ENCODE measurements around the gene FOXJ2. TPM values are rescaled to one million over a fixed set of nuclear protein-coding genes. Genes with fewer than 3 reads are reported as not detected.
"Not testable (repeated sequence)": the region's sequence is repeated elsewhere in the genome, so short reads cannot be mapped to it uniquely, and the experiment has no call there.

Gene FOXJ2
- 10 to 100 TPM; 14.8 to 16.5 TPM for total RNA-seq

DNA sequence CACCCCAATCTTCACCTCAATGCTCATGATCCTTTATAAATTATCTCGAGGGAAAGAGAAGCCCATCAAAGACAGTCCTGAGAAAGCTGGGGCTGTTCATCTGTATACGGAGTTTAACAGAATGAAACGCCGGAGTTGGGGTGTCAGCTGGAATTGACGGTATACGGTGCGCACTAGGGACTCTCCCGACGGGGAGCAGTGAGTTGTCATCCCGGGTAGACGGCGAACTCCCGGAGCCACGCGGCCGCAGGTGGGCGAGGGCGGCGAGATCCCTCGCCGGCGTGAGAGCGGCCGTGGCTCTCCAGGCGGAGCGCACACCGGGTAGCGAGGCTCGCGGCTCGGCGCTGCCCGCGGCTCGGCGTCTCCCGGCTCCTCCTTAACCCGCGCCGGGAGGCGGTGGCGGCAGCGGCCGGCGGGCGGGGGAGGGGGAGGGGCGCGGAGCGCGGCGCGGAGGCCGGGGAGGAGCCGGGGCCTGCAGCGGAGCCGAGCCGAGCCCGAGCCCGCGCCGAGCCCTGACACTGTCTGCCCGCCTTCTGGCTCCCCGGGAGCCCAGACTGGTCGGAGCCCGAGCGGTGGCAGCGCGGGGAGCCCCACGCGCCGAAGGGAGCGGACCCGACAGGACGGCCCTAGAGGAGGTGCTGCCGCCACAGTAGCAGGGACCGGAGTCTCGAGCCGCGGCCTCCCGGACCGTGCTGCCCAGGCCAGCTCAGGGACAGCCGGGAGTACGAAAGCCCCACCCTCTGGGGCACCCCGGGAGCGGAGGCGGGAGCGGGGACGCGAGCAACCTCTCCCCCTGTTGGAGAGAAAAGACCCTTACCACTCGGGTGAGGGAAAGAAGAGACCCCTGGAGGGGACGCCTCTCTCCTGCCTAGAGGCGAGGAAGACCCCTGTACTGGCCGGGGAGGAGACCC is at the start of gene FOXJ2:
Gene FOXJ2, plus strand, starts transcription at position 475 of the 911 bp plus-strand sequence. CDS start 7,117 bp downstream, outside the sequence.
- CTCF ChIA-PET, result interaction anchor here (0.5 to 2.1 kb wide), 5 partner anchors 10 to 1105 kb away, joined by 3 to 8 read pairs (median 4); no protein-coding TSS in a partner anchor
- H3K9me3 Mint-ChIP-seq (ENCODE audit: low read depth), result no peaks in the 10 kb centered on the region
- H3K36me3 Mint-ChIP-seq (ENCODE audit: low read depth), result peaks cover 5% of the 10 kb centered on the region
- no peaks in the 10 kb centered on the region for H3K27me3 Mint-ChIP-seq
- intact Hi-C loops (cut with DNase I, micrococcal nuclease), result loop anchor here in 1 of 2 experiments (1.0 kb wide), 1 partner anchor 50 kb away; the partner anchor contains the start of gene NECAP1
- POLR2A ChIA-PET, result interaction anchor here (0.5 to 0.6 kb wide), 2 partner anchors 105 to 1033 kb away, joined by 3 to 4 read pairs; no protein-coding TSS in a partner anchor
- H3K4me1 Mint-ChIP-seq, result peaks cover 53% of the 10 kb centered on the region
- H3K27ac Mint-ChIP-seq, result peak within 1 kb of the TSS; percentile 88
- H3K4me3 Mint-ChIP-seq, result peak within 1 kb of the TSS; percentile 84
- peak; percentile 88 for DNase-seq
- peak; percentile 88 for ATAC-seq

DNA sequence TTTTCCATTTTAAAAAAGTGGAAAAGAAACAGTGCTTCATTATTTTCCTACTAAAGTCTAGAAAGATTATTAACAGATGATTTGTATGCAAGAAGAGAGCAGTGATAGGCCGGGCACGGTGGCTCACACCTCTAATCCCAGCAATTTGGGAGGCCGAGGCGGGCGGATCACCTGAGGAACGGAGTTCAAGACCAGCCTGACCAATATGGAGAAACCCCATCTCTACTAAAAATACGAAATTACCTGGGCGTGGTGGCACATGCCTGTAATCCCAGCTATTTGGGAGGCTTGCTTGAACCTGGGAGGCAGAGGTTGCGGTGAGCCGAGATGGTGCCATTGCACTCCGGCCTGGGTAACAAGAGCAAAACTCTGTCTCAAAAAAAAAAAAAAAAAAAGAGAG is 49.5 kb upstream of the FOXJ2 start:
- intact Hi-C loops (cut with DNase I, micrococcal nuclease); H3K36me3 Mint-ChIP-seq (ENCODE audit: low read depth); H3K27ac Mint-ChIP-seq; POLR2A ChIA-PET; H3K4me3 Mint-ChIP-seq; H3K9me3 Mint-ChIP-seq (ENCODE audit: low read depth); DNase-seq; H3K4me1 Mint-ChIP-seq; H3K27me3 Mint-ChIP-seq; ATAC-seq: not testable (repeated sequence)
- CTCF ChIA-PET, result interaction anchor here (1.5 kb wide), 1 partner anchor 77 kb away, joined by 5 read pairs; no protein-coding TSS in a partner anchor

GRCh38 chr12:7983460-7983859 is 49.1 kb upstream of the FOXJ2 start:
- not testable (repeated sequence) for H3K4me3 Mint-ChIP-seq, H3K4me1 Mint-ChIP-seq

GRCh38 chr12:7984900-7985299 is 47.6 kb upstream of the FOXJ2 start:
- H3K27ac Mint-ChIP-seq, result no peak overlapping the region
- H3K4me1 Mint-ChIP-seq, result peaks cover 17% of the 10 kb centered on the region
- intact Hi-C loops (cut with DNase I, micrococcal nuclease), result no loop called here
- no peak for ATAC-seq
- no peaks in the 10 kb centered on the region for H3K27me3 Mint-ChIP-seq
- POLR2A ChIA-PET, result no interaction called here
- DNase-seq, result no peak
- no peaks in the 10 kb centered on the region for H3K36me3 Mint-ChIP-seq (ENCODE audit: low read depth)
- H3K9me3 Mint-ChIP-seq (ENCODE audit: low read depth), result no peaks in the 10 kb centered on the region
- H3K4me3 Mint-ChIP-seq, result no peak overlapping the region
- CTCF ChIA-PET, result interaction anchor here (0.7 to 1.2 kb wide), 2 partner anchors 24 to 52 kb away, joined by 3 to 5 read pairs; no protein-coding TSS in a partner anchor

More at GRCh38 chr12:7983460-7983859, 49.1 kb upstream of the FOXJ2 start:
- H3K27me3 Mint-ChIP-seq; intact Hi-C loops (cut with DNase I, micrococcal nuclease); DNase-seq; POLR2A ChIA-PET; ATAC-seq; H3K36me3 Mint-ChIP-seq (ENCODE audit: low read depth); H3K27ac Mint-ChIP-seq; H3K9me3 Mint-ChIP-seq (ENCODE audit: low read depth): not testable (repeated sequence)
- CTCF ChIA-PET, result interaction anchor here (0.6 kb wide), 1 partner anchor 82 kb away, joined by 3 read pairs; no protein-coding TSS in a partner anchor

DNA sequence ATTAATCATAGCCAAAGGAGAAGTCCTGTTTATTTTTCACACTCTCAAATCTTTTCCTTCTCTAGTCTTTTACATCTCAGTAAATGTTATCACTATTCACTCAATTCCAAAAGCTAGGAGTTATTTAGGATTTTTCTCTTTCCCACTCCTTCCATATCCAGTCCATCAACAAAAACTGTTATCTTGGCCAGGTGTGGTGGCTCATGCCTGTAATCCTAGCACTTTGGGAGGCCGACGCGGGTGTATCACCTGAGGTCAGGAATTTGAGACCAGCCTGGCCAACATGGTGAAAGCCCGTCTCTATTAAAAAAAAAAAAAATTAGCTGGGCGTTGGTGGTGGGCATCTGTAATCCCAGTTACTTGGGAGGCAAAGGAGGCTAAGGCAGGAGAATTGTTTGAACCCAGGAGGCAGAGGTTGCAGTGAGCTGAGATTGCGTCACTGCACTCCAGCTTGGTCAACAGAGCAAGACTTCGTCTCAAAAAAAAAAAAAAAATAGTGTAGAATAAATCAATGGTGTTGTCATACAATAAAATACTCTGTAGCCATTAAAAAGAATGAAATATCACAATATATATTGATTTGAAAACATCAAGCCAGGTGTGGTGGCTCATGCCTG is 46.6 kb upstream of the FOXJ2 start:
- H3K9me3 Mint-ChIP-seq (ENCODE audit: low read depth), result no peaks in the 10 kb centered on the region
- ChIA-PET CTCF (interaction anchor here (0.5 to 1.2 kb wide), 4 partner anchors 25 to 93 kb away, joined by 3 to 5 read pairs (median 4); no protein-coding TSS in a partner anchor), POLR2A (no interaction called here)
- peaks cover 25% of the 10 kb centered on the region for H3K4me1 Mint-ChIP-seq
- no peak for ATAC-seq
- no peaks in the 10 kb centered on the region for H3K27me3 Mint-ChIP-seq
- H3K27ac Mint-ChIP-seq, result no peak overlapping the region
- no peak overlapping the region for H3K4me3 Mint-ChIP-seq
- no peak for DNase-seq
- intact Hi-C loops (cut with DNase I, micrococcal nuclease), result no loop called here
- no peaks in the 10 kb centered on the region for H3K36me3 Mint-ChIP-seq (ENCODE audit: low read depth)

DNA sequence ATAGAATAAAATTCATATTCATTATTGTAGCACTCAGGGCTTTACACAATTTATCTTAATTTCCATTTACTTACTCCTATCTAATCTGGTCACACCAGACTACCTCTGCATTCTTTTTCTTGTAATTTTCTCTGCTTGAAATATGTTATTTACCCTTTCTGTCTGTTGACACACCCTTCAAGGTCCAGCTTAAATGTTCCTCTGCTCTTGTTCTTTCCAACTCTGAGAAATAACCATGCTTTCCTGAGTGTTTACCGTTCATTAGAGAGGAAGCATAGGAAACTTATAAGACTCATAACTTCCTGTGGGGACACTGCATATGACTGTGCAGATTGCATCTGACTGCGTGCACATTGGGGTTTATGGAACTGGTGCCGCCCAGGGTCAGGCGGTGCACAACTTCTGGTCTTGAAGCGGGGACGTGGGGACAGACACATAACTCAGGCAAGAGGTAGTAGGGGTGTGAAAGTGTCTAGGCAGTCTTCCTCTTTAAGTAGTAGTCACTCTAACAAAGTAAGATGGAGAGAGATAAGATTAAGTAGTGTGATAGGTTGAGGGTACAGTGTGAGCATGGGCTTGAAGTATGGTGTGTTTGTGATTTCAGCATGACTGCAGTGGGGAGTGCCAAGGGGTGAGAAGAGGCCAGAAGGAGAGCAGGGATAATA is 42.6 kb upstream of the FOXJ2 start:
- peak; percentile 94 for DNase-seq
- intact Hi-C loops (cut with DNase I, micrococcal nuclease), result loop anchor here (1.0 to 10.0 kb wide), 8 partner anchors 19 to 345 kb away; partner anchors contain the start of genes NECAP1 (in 1 of the 2) and SLC2A3 (in 1 of the 2)
- peak; percentile 92 for ATAC-seq
- H3K4me1 Mint-ChIP-seq, result peaks cover 42% of the 10 kb centered on the region
- no peaks in the 10 kb centered on the region for H3K9me3 Mint-ChIP-seq (ENCODE audit: low read depth)
- peak overlapping the region; percentile 90 for H3K27ac Mint-ChIP-seq
- peak overlapping the region; percentile 62 for H3K4me3 Mint-ChIP-seq
- H3K27me3 Mint-ChIP-seq, result no peaks in the 10 kb centered on the region
- ChIA-PET CTCF (interaction anchor here (0.9 to 3.1 kb wide), 5 partner anchors 19 to 57 kb away, joined by 3 to 16 read pairs (median 8); no protein-coding TSS in a partner anchor), POLR2A (interaction anchor here (0.6 to 1.8 kb wide), 4 partner anchors 19 to 129 kb away, joined by 3 to 11 read pairs (median 6); no protein-coding TSS in a partner anchor)
- no peaks in the 10 kb centered on the region for H3K36me3 Mint-ChIP-seq (ENCODE audit: low read depth)

- intact Hi-C loops (cut with DNase I, micrococcal nuclease), result loop anchor here in 1 of 2 experiments (10.0 kb wide), 2 partner anchors 317 to 347 kb away; no protein-coding TSS in a partner anchor
- CTCF ChIA-PET, result interaction anchor here (1.3 to 3.1 kb wide), 3 partner anchors 21 to 58 kb away, joined by 5 to 16 read pairs (median 15); no protein-coding TSS in a partner anchor
Measured at GRCh38 chr12:7991535-7991934, 41.0 kb upstream of the FOXJ2 start.

DNA sequence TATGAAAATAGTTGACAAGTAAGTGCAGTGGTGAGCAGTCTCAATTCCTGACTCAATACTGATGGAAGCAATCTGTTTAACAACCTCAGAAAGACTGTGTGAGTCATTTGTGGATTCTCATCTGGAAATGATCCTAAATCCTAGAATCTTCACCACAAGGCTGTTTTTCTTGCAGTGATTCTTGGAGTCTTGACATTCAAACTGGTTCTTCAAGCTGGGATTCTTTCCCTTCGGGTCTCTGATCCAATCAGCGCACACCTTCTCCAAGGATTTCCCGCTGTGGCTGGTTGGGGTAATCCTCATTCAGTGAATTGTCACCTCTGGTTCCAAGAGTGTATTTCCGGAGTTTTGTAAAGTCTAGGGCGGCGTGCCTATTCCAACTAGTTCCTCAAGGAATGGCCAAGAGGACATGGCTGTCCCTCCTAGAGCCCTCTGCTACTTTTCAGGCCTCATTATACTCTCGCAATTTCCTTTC is 37.7 kb upstream of the FOXJ2 start:
- peaks cover 29% of the 10 kb centered on the region for H3K4me1 Mint-ChIP-seq
- CTCF ChIA-PET, result interaction anchor here (0.6 to 5.2 kb wide), 17 partner anchors 24 to 1015 kb away, joined by 3 to 70 read pairs (median 4); partner anchors contain the start of gene SLC2A3
- POLR2A ChIA-PET, result interaction anchor here (2.1 kb wide), 1 partner anchor 62 kb away, joined by 8 read pairs; no protein-coding TSS in a partner anchor
- intact Hi-C loops (cut with DNase I, micrococcal nuclease), result loop anchor here (1.0 to 10.0 kb wide), 7 partner anchors 32 to 350 kb away; no protein-coding TSS in a partner anchor
- no peak overlapping the region for H3K27ac Mint-ChIP-seq
- no peak overlapping the region for H3K4me3 Mint-ChIP-seq
- no peaks in the 10 kb centered on the region for H3K27me3 Mint-ChIP-seq
- H3K9me3 Mint-ChIP-seq (ENCODE audit: low read depth), result peaks cover 9% of the 10 kb centered on the region
- DNase-seq (no peak), ATAC-seq (no peak)
- no peaks in the 10 kb centered on the region for H3K36me3 Mint-ChIP-seq (ENCODE audit: low read depth)

More at GRCh38 chr12:7991535-7991934, 41.0 kb upstream of the FOXJ2 start:
- Mint-ChIP-seq H3K27ac (peak overlapping the region; percentile 90), H3K27me3 (no peaks in the 10 kb centered on the region), H3K4me3 (peak overlapping the region; percentile 62), H3K36me3 (ENCODE audit: low read depth) (no peaks in the 10 kb centered on the region), H3K4me1 (peaks cover 44% of the 10 kb centered on the region), H3K9me3 (ENCODE audit: low read depth) (peaks cover 2% of the 10 kb centered on the region)
- no peak for ATAC-seq
- POLR2A ChIA-PET, result no interaction called here
- no peak for DNase-seq

DNA sequence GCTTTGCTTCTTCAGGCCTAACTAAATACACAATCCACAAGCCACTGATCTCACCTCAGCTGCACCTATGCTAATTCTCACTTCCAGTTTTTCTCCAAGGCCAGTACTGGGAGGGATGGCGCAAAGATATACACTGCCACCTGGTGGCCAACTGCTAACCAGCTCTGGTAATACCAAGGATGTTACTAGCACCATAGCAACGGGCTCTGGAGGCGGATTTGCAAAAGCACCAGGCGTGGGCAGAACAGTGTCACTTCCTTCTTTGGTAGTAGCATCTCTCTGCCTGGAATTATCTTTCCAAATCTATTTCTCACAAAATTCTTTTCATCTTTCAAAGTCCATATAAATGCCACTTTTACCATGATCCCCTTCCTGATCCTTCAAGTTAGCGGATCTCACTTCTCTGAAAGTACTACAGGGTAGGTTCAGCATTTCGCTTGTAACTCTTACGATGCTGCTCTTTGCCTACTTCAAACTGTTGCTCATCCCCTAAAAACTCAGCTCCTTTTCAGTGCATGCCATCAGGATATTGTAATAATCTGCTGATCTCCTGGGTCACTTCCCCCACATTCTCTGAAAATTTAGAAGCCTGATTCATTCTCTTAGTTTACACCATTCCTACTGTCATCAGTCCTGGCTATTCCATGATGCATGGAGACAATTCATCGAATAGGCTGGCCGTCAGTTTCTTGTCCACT is 37.1 kb upstream of the FOXJ2 start:
- ChIA-PET POLR2A (interaction anchor here (0.5 to 2.1 kb wide), 2 partner anchors 62 to 83 kb away, joined by 4 to 8 read pairs; no protein-coding TSS in a partner anchor), CTCF (interaction anchor here (0.6 to 5.2 kb wide), 14 partner anchors 24 to 1014 kb away, joined by 3 to 70 read pairs (median 5); partner anchors contain the start of gene SLC2A3)
- peak; percentile 80 for ATAC-seq
- peak; percentile 93 for DNase-seq
- Mint-ChIP-seq H3K27me3 (no peaks in the 10 kb centered on the region), H3K4me3 (no peak overlapping the region), H3K4me1 (peaks cover 23% of the 10 kb centered on the region), H3K9me3 (ENCODE audit: low read depth) (peaks cover 9% of the 10 kb centered on the region), H3K27ac (no peak overlapping the region), H3K36me3 (ENCODE audit: low read depth) (no peaks in the 10 kb centered on the region)
- intact Hi-C loops (cut with DNase I, micrococcal nuclease), result loop anchor here (1.0 to 10.0 kb wide), 7 partner anchors 31 to 351 kb away; no protein-coding TSS in a partner anchor

DNA sequence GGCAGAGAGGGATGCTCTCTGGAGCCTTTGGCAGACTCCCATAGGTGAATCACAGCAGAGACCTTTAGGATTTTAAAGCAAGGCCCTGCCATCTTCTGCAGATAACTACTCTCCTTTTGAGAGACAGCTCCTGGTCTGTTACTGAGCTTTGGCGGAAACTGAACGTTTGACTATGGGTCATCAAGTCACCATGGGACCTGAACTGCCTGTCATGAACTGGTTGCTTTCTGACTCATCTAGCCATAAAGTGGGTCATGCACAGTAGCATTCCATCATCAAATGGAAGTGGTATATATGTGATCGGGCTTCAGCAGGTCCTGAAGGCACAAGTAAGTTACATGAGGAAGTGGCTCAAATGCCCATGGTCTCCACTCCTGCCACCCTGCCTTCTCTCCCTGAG is 31.7 kb upstream of the FOXJ2 start:
- H3K4me3 Mint-ChIP-seq; intact Hi-C loops (cut with DNase I, micrococcal nuclease); H3K9me3 Mint-ChIP-seq (ENCODE audit: low read depth); H3K36me3 Mint-ChIP-seq (ENCODE audit: low read depth); H3K27ac Mint-ChIP-seq; ATAC-seq; H3K27me3 Mint-ChIP-seq: not testable (repeated sequence)
- CTCF ChIA-PET, result interaction anchor here (0.6 kb wide), 1 partner anchor 130 kb away, joined by 3 read pairs; no protein-coding TSS in a partner anchor
- H3K4me1 Mint-ChIP-seq, result peaks cover 10% of the 10 kb centered on the region
- peak; percentile 30 for DNase-seq
- POLR2A ChIA-PET, result interaction anchor here (0.6 kb wide), 1 partner anchor 147 kb away, joined by 4 read pairs; no protein-coding TSS in a partner anchor

All from activated CD4-positive, alpha-beta T cell treated with anti-CD3 and anti-CD28 coated beads for 36 hours (primary cell).